Osteoblast (primary cell): ENCODE results near the gene STX8. TPM values are rescaled to one million over a fixed set of nuclear protein-coding genes. Genes with fewer than 3 reads are reported as not detected.

Source experiments
- DNase-seq: peaks from one replicate; pipeline ENCODE4 v3.0.0; 2011; ENCODE audit warnings: low spot score, mixed read lengths; ENCODE audit not compliant: insufficient read length; ENCODE audit errors: missing footprints
- H2AFZ ChIP-seq: 2 replicates; pipeline ENCODE4 v1.6.0; 2011; ENCODE audit warnings: mild to moderate bottlenecking, low read length
- H3K27ac ChIP-seq: 2 replicates; pipeline ENCODE4 v1.5.1; 2011; ENCODE audit warnings: mild to moderate bottlenecking, low read depth, low read length, moderate library complexity
- H3K27me3 ChIP-seq: 2 replicates; pipeline ENCODE4 v1.6.0; 2012; ENCODE audit warnings: mild to moderate bottlenecking, control low read depth, inconsistent platforms, low read length, moderate library complexity; ENCODE audit not compliant: insufficient read depth
- H3K36me3 ChIP-seq: 2 replicates; pipeline ENCODE4 v1.5.1; 2011; ENCODE audit warnings: mild to moderate bottlenecking, low read length, control low read depth, moderate library complexity; ENCODE audit not compliant: insufficient read depth
- H3K4me1 ChIP-seq: 2 replicates; pipeline ENCODE4 v1.5.1; 2011; ENCODE audit warnings: mild to moderate bottlenecking, low read length, control low read depth, moderate library complexity; ENCODE audit not compliant: insufficient read depth
- H3K4me2 ChIP-seq: 2 replicates; pipeline ENCODE4 v1.6.0; 2011; ENCODE audit warnings: mild to moderate bottlenecking, low read length; ENCODE audit not compliant: insufficient read depth
- H3K4me3 ChIP-seq: fragments of 200-600 bp; sonication (generic); 3 replicates; pipeline ENCODE4 v1.5.1; 2012; ENCODE audit warnings: mild to moderate bottlenecking, low read length, inconsistent platforms; ENCODE audit not compliant: insufficient read depth
- H3K79me2 ChIP-seq: 2 replicates; pipeline ENCODE4 v1.6.0; 2012; ENCODE audit warnings: mild to moderate bottlenecking, low read length, control low read depth, inconsistent platforms; ENCODE audit not compliant: insufficient read depth
- H3K9me3 ChIP-seq: 2 replicates; pipeline ENCODE4 v1.5.1; 2011; ENCODE audit warnings: low read depth, low read length, control low read depth
- H4K20me1 ChIP-seq: 2 replicates; pipeline ENCODE4 v1.6.0; 2012; ENCODE audit warnings: mild to moderate bottlenecking, low read length, control low read depth; ENCODE audit not compliant: insufficient read depth
- CTCF ChIP-seq: IDR thresholded peaks from 2 replicates; pipeline ENCODE4 v1.5.1; 2011; ENCODE audit warnings: mild to moderate bottlenecking, low read depth, low read length, moderate library complexity; ENCODE audit errors: extremely low read depth
- total RNA-seq: library from RNA; depleted of rRNA; stranded (reverse); fragments of >200 nt; gene quantifications from 2 replicates; pipeline ENCODE4 v1.2.3, GENCODE V29; 2012

The STX8 gene
- total RNA-seq, 1 donor = 72.7 TPM

GRCh38 chr17:9594065-9594464 lies 18.4 kb upstream of the STX8 start:
- DNase-seq = no peak
- H3K27ac ChIP-seq = no peak overlapping the region
- no peaks in the 10 kb centered on the region for H4K20me1 ChIP-seq
- no peak overlapping the region for H2AFZ ChIP-seq
- no peaks in the 10 kb centered on the region for H3K9me3 ChIP-seq
- no peak overlapping the region for H3K4me2 ChIP-seq
- no peaks in the 10 kb centered on the region for H3K79me2 ChIP-seq
- no peaks in the 10 kb centered on the region for H3K27me3 ChIP-seq
- H3K36me3 ChIP-seq = no peaks in the 10 kb centered on the region
- no peak for TF ChIP-seq CTCF
- no peaks in the 10 kb centered on the region for H3K4me1 ChIP-seq
- no peak overlapping the region for H3K4me3 ChIP-seq

- H3K27ac ChIP-seq = no peak overlapping the region
- H3K4me1 ChIP-seq = no peaks in the 10 kb centered on the region
- H3K36me3 ChIP-seq = no peaks in the 10 kb centered on the region
- H3K4me3 ChIP-seq = no peak overlapping the region
- H3K4me2 ChIP-seq = no peak overlapping the region
- no peaks in the 10 kb centered on the region for H3K27me3 ChIP-seq
- no peak for TF ChIP-seq CTCF
- no peak overlapping the region for H2AFZ ChIP-seq
- H4K20me1 ChIP-seq = no peaks in the 10 kb centered on the region
- H3K79me2 ChIP-seq = no peaks in the 10 kb centered on the region
- no peak for DNase-seq
- H3K9me3 ChIP-seq = no peaks in the 10 kb centered on the region
Observed at GRCh38 chr17:9587969-9588656, 12.5 kb upstream of the STX8 start.

- Histone ChIP-seq H3K4me1 (peaks cover 17% of the 10 kb centered on the region), H2AFZ (peak overlapping the region; percentile 98), H4K20me1 (no peaks in the 10 kb centered on the region), H3K4me3 (peak overlapping the region; percentile 92), H3K79me2 (peaks cover 24% of the 10 kb centered on the region), H3K27me3 (no peaks in the 10 kb centered on the region), H3K4me2 (peak overlapping the region; percentile 91), H3K36me3 (no peaks in the 10 kb centered on the region), H3K9me3 (no peaks in the 10 kb centered on the region), H3K27ac (no peak overlapping the region)
- no peak for TF ChIP-seq CTCF
- no peak for DNase-seq
Observed at GRCh38 chr17:9577373-9577709, 1.7 kb upstream of the STX8 start.

GRCh38 chr17:9576521-9577372 lies 1.1 kb upstream of the STX8 start, which contains the start of gene CFAP52:
Gene CFAP52 (plus strand): TSS chr17:9576642. CDS start chr17:9576696, 54 bp downstream.
- Histone ChIP-seq H3K9me3 (no peaks in the 10 kb centered on the region), H3K4me2 (peak within 1 kb of the TSS; percentile 91), H4K20me1 (no peaks in the 10 kb centered on the region), H3K4me1 (peaks cover 17% of the 10 kb centered on the region), H3K27me3 (no peaks in the 10 kb centered on the region), H3K4me3 (peak within 1 kb of the TSS; percentile 92), H3K79me2 (peaks cover 24% of the 10 kb centered on the region), H3K27ac (peak within 1 kb of the TSS; percentile 70), H3K36me3 (no peaks in the 10 kb centered on the region), H2AFZ (peak within 1 kb of the TSS; percentile 98)
- peak; percentile 83 for TF ChIP-seq CTCF
- peak; percentile 84 for DNase-seq
